HG02610 (cell line): ENCODE measurements around the gene RGMA.

ENCODE experiments used
- ATAC-seq: cut with Tn5 transposase; IDR thresholded peaks from one replicate; pipeline ENCODE4 v1.9.1; 2021; ENCODE audit warnings: mild to moderate bottlenecking, moderate library complexity; ENCODE audit not compliant: unreplicated experiment

RGMA gene

GRCh38 chr15:93093765-93094164 lies 4.8 kb upstream of the RGMA start:
- no peak for ATAC-seq

GRCh38 chr15:93091465-93091864 lies 2.5 kb upstream of the RGMA start:
- ATAC-seq, result no peak

GRCh38 chr15:93089727-93090305 lies 805 bp upstream of the RGMA start:
- ATAC-seq, result no peak

- ATAC-seq, result no peak
Measured at GRCh38 chr15:93088200-93088980, 621 bp downstream of the RGMA start.

GRCh38 chr15:93087825-93088199 lies 1.2 kb downstream of the RGMA start:
- no peak for ATAC-seq

GRCh38 chr15:93086791-93087190 lies 2.2 kb downstream of the RGMA start:
- no peak for ATAC-seq

GRCh38 chr15:93085692-93086091 lies 3.3 kb downstream of the RGMA start:
- ATAC-seq, result no peak

GRCh38 chr15:93082861-93083260 lies 6.2 kb downstream of the RGMA start:
- no peak for ATAC-seq

GRCh38 chr15:93081399-93081798 lies 7.6 kb downstream of the RGMA start:
- no peak for ATAC-seq

GRCh38 chr15:93080451-93080850 lies 8.6 kb downstream of the RGMA start:
- no peak for ATAC-seq

GRCh38 chr15:93076875-93077274 lies 12.1 kb downstream of the RGMA start:
- no peak for ATAC-seq

GRCh38 chr15:93076217-93076616 lies 12.8 kb downstream of the RGMA start:
- ATAC-seq, result no peak

GRCh38 chr15:93074599-93074998 lies 14.4 kb downstream of the RGMA start:
- no peak for ATAC-seq

- no peak for ATAC-seq
Measured at GRCh38 chr15:93073465-93073952, 15.5 kb downstream of the RGMA start.

- ATAC-seq, result no peak
Measured at GRCh38 chr15:93072411-93073394, 16.3 kb downstream of the RGMA start.

GRCh38 chr15:93072011-93072410 lies 17.0 kb downstream of the RGMA start:
- ATAC-seq, result no peak

- ATAC-seq, result no peak
Measured at GRCh38 chr15:93071469-93071936, 17.5 kb downstream of the RGMA start.

GRCh38 chr15:93070551-93071296 lies 18.3 kb downstream of the RGMA start:
- ATAC-seq, result no peak

GRCh38 chr15:93070132-93070531 lies 18.9 kb downstream of the RGMA start:
- ATAC-seq, result no peak

GRCh38 chr15:93068581-93069199 lies 20.3 kb downstream of the RGMA start:
- no peak for ATAC-seq
